Progenitor cell of endocrine pancreas (in vitro differentiated cells): ENCODE measurements around the gene METTL14. TPM values are rescaled to one million over a fixed set of nuclear protein-coding genes. Genes with fewer than 3 reads are reported as not detected.
A peak's percentile ranks its signal among the peaks of the same experiment; 100 is the strongest.

Experiments
- DNase-seq: peaks from one replicate; pipeline ENCODE4 v3.0.0; 2021; ENCODE audit warnings: low spot score; ENCODE audit not compliant: unreplicated experiment
- H3K27ac Mint-ChIP-seq: 2 replicates; pipeline ENCODE4 v1.8.0; 2021; ENCODE audit warnings: mild to moderate bottlenecking, moderate library complexity, mixed read lengths
- H3K27me3 Mint-ChIP-seq: 2 replicates; pipeline ENCODE4 v1.8.0; 2021; ENCODE audit warnings: mixed read lengths
- H3K36me3 Mint-ChIP-seq: 2 replicates; pipeline ENCODE4 v1.8.0; 2022; ENCODE audit warnings: mixed read lengths; ENCODE audit not compliant: insufficient read depth
- H3K4me1 Mint-ChIP-seq: 2 replicates; pipeline ENCODE4 v1.8.0; 2021; ENCODE audit warnings: low read depth, mixed read lengths
- H3K4me3 Mint-ChIP-seq: 2 replicates; pipeline ENCODE4 v1.8.0; 2021; ENCODE audit warnings: low read depth, mild to moderate bottlenecking, moderate library complexity, mixed read lengths
- H3K9me3 Mint-ChIP-seq: 2 replicates; pipeline ENCODE4 v1.8.0; 2021; ENCODE audit warnings: low read depth, mixed read lengths
- total RNA-seq: library from RNA; stranded (reverse); gene quantifications from 2 replicates; pipeline ENCODE4 v1.2.1, GENCODE V29; 2021
- TF ChIP-seq, protein P1 (sequence below): fragments of 200-600 bp; sonication (generic); IDR thresholded peaks from one replicate; pipeline ENCODE4 v1.5.0; 2021; ENCODE audit warnings: antibody characterized with exemption, mild to moderate bottlenecking; ENCODE audit not compliant: unreplicated experiment

METTL14 gene
- total RNA-seq, 1 donor from 2014 or later: 56.7 TPM

DNA sequence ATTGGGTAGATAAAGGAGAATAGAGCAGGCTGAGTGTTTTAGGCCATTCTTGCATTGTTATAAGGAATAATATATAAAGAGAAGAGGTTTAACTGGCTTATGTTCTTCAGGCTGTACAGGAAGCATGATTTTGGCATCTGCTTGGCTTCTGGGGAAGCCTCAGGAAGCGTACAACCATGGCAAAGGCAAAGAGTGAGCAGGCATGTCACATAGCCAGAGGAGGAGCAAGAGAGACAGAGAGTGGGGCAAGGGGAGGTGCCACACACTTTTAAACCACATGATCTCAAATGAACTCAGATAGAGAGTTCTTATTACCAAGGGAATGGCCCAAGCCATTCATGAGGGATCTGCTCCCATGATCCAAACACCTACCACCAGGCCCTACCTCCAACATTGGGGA, 4.4 kb upstream of the METTL14 start:
- Mint-ChIP-seq H3K27me3 (peaks cover 6% of the 10 kb centered on the region), H3K4me3 (no peak overlapping the region), H3K4me1 (peaks cover 5% of the 10 kb centered on the region), H3K36me3 (no peaks in the 10 kb centered on the region), H3K27ac (no peak overlapping the region), H3K9me3 (no peaks in the 10 kb centered on the region)
- TF ChIP-seq, protein P1, sequence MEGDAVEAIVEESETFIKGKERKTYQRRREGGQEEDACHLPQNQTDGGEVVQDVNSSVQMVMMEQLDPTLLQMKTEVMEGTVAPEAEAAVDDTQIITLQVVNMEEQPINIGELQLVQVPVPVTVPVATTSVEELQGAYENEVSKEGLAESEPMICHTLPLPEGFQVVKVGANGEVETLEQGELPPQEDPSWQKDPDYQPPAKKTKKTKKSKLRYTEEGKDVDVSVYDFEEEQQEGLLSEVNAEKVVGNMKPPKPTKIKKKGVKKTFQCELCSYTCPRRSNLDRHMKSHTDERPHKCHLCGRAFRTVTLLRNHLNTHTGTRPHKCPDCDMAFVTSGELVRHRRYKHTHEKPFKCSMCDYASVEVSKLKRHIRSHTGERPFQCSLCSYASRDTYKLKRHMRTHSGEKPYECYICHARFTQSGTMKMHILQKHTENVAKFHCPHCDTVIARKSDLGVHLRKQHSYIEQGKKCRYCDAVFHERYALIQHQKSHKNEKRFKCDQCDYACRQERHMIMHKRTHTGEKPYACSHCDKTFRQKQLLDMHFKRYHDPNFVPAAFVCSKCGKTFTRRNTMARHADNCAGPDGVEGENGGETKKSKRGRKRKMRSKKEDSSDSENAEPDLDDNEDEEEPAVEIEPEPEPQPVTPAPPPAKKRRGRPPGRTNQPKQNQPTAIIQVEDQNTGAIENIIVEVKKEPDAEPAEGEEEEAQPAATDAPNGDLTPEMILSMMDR: no peak
- DNase-seq: no peak

DNA sequence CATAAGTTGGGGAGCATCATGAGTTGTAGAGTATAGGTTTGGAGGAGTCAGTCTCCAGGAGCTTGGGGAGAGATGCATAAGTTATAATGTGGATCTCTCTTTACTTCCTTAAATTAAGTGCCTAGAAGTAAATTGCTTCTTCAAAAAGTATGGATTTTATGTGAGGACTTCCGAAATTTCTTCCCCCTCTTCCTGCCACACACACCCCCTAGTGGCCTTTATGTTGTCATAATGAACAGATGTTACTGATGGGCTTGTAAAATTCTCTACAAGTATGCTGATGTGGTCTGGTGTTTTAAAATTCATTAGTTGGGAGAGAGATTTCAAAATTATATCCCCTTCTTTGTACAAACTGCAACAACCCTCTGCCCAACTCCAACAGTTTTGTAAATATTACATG, 2.3 kb upstream of the METTL14 start:
- Mint-ChIP-seq H3K9me3 (no peaks in the 10 kb centered on the region), H3K27ac (no peak overlapping the region), H3K4me1 (peaks cover 13% of the 10 kb centered on the region), H3K27me3 (peaks cover 6% of the 10 kb centered on the region), H3K36me3 (peaks cover 3% of the 10 kb centered on the region), H3K4me3 (no peak overlapping the region)
- DNase-seq: no peak
- TF ChIP-seq, protein P1: peak; percentile 29

DNA sequence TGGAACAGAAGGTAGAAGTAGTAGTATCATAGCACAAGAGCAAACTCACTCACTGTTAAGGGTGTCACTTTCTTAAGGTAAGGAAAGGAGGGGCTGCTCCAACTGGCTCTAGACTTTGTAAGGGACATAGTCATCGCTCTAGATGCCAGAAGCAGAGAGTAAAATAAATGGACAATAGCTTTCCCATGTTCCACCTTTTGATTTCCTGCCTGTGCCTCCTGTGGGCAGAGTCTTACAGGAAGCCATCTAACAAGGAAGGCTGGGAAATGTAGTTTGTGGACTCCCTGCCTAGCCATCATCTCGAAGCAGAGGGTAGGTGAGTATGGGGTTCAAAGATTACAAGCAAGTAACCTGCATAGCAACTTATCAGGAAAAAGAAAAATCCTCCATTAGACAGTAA, 1.7 kb upstream of the METTL14 start:
- H3K36me3 Mint-ChIP-seq: peaks cover 3% of the 10 kb centered on the region
- no peak for DNase-seq
- H3K27ac Mint-ChIP-seq: no peak overlapping the region
- TF ChIP-seq, protein P1: no peak
- H3K4me1 Mint-ChIP-seq: peaks cover 13% of the 10 kb centered on the region
- peaks cover 6% of the 10 kb centered on the region for H3K27me3 Mint-ChIP-seq
- H3K9me3 Mint-ChIP-seq: no peaks in the 10 kb centered on the region
- peak overlapping the region; percentile 11 for H3K4me3 Mint-ChIP-seq

DNA sequence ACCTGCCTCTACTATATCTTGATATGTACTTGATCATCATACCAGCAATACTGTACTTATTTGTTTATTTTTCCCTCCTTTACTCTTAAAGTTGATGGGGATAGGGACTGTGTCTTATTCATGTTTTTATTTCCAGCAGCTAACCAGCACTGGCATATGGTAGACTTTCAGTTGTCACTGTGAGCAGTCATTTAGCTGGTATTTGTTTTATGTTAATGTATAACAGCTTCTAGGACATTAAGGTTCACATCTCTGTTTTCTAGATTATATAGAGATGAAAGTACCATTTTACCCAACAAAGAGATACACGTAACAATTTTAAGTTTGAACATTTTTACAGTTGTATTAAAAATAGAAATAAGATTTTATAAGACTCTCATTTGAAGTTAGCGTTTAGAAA, 17.9 kb downstream of the METTL14 start:
- Mint-ChIP-seq H3K36me3 (peaks cover 32% of the 10 kb centered on the region), H3K4me3 (no peak overlapping the region), H3K4me1 (peaks cover 8% of the 10 kb centered on the region), H3K27me3 (no peaks in the 10 kb centered on the region), H3K27ac (no peak overlapping the region), H3K9me3 (no peaks in the 10 kb centered on the region)
- no peak for DNase-seq
- TF ChIP-seq, protein P1: no peak

DNA sequence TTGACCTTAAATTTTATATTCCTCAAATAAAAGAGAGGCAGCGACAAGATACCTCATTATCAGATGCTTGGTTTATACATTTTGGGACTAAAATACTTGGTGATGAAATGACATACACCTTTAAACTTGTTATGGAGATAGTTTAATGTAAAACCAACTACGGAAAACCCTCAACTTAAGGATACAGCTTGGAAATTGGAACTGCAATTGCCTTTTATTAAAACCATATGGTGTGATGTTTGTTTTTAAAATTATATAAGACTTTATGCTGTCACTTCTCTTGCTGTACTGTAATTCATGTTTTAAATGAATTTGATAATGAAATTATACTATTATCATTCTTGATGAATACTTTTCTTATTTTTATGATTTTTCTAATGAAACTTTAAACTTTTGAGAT, 25.9 kb downstream of the METTL14 start:
- H3K4me1 Mint-ChIP-seq: peaks cover 4% of the 10 kb centered on the region
- H3K36me3 Mint-ChIP-seq: peaks cover 15% of the 10 kb centered on the region
- no peak overlapping the region for H3K27ac Mint-ChIP-seq
- H3K9me3 Mint-ChIP-seq: no peaks in the 10 kb centered on the region
- no peaks in the 10 kb centered on the region for H3K27me3 Mint-ChIP-seq
- H3K4me3 Mint-ChIP-seq: no peak overlapping the region
- TF ChIP-seq, protein P1: no peak
- no peak for DNase-seq
